ENCODE data around the gene RFX2.

Gene RFX2

GRCh38 chr19:6048348-6048747 is 62.0 kb downstream of the RFX2 start:
- Mint-ChIP-seq H3K36me3 (ENCODE audit: low read depth) (peaks cover 3% of the 10 kb centered on the region), H3K4me1 (peaks cover 5% of the 10 kb centered on the region), H3K4me3 (no peak overlapping the region), H3K27ac (no peak overlapping the region), H3K27me3 (no peaks in the 10 kb centered on the region), H3K9me3 (no peaks in the 10 kb centered on the region)
- no peak for DNase-seq
- no peak for ATAC-seq

DNA sequence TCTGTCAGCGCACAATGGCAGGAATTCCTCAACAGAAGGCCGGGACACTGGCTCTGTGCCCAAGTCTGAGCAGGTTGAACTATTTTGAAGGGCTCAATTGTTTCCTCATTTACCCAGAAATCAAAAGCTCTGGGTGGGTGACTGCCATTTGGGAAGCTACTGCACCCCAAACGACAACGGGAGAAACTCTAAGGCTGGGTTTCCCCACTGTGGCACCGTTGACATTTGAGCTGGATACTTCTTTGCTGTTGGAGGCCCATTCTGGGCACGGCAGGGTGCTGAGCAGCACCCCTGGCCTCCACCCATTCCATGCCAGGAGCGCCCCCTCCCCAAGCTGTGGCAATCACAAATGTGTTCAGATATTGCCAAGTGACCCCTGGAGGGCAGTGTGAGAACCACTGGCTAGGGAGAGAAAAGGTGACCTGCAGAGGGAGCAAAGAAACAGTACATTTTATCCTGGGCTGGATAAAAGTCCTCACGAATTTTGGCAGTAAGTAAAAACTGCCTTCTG is 62.5 kb downstream of the RFX2 start:
- Mint-ChIP-seq H3K9me3 (no peaks in the 10 kb centered on the region), H3K27ac (no peak overlapping the region), H3K4me3 (no peak overlapping the region), H3K4me1 (peaks cover 5% of the 10 kb centered on the region), H3K27me3 (no peaks in the 10 kb centered on the region), H3K36me3 (ENCODE audit: low read depth) (peaks cover 3% of the 10 kb centered on the region)
- DNase-seq, result no peak
- no peak for ATAC-seq

DNA sequence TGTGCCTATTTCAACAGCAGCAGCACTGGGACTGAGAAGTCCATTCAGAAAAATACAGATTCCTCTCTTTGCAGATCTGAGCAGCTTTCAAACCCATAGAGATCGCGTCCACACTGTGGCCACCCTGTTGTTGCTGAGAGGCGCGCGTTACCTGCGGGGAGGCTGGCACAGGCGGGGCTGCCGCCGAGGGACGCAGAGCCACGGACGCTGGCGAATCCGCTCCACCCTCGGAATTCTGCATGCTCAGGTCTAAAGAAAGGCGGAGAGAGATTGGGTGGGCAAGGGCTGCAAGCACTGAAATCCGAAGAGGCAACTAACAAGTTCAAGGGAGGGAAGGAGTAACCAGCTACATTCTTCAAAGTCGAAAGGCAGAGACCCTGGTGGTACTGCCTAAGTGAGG is 63.0 kb downstream of the RFX2 start:
- no peaks in the 10 kb centered on the region for H3K27me3 Mint-ChIP-seq
- H3K36me3 Mint-ChIP-seq (ENCODE audit: low read depth), result peaks cover 3% of the 10 kb centered on the region
- ATAC-seq (no peak), DNase-seq (no peak)
- no peak overlapping the region for H3K4me3 Mint-ChIP-seq
- H3K4me1 Mint-ChIP-seq, result peaks cover 5% of the 10 kb centered on the region
- H3K27ac Mint-ChIP-seq, result no peak overlapping the region
- H3K9me3 Mint-ChIP-seq, result no peaks in the 10 kb centered on the region

DNA sequence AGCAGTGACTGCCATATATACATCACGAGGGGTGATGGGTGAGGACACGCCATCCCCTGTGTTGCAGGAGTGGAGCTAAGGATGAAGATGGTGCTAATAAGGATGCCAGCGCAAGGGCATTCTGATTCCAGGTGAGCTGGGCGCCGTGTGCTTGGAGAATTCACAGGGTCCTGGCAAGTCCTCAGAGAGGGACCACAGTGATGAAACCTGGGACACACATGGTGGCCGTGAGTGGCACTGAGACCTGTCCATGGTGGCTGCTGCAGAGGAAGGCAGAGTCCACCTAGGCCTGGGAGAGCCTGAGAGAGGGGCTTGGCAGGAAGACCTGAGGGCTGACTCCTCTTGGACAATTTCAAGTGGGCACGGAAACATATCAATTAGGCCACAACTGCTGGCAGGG is 65.2 kb downstream of the RFX2 start:
- Mint-ChIP-seq H3K27me3 (no peaks in the 10 kb centered on the region), H3K9me3 (no peaks in the 10 kb centered on the region), H3K27ac (no peak overlapping the region), H3K4me1 (peaks cover 5% of the 10 kb centered on the region), H3K36me3 (ENCODE audit: low read depth) (no peaks in the 10 kb centered on the region), H3K4me3 (no peak overlapping the region)
- ATAC-seq, result no peak
- DNase-seq, result no peak

- H3K9me3 Mint-ChIP-seq, result no peaks in the 10 kb centered on the region
- no peaks in the 10 kb centered on the region for H3K27me3 Mint-ChIP-seq
- H3K4me3 Mint-ChIP-seq, result no peak overlapping the region
- ATAC-seq, result no peak
- H3K36me3 Mint-ChIP-seq (ENCODE audit: low read depth), result no peaks in the 10 kb centered on the region
- no peak for DNase-seq
- peaks cover 10% of the 10 kb centered on the region for H3K4me1 Mint-ChIP-seq
- H3K27ac Mint-ChIP-seq, result no peak overlapping the region
Measured at GRCh38 chr19:6044056-6044805, 66.1 kb downstream of the RFX2 start.

- H3K27ac Mint-ChIP-seq, result no peak overlapping the region
- DNase-seq (no peak), ATAC-seq (no peak)
- H3K27me3 Mint-ChIP-seq, result no peaks in the 10 kb centered on the region
- no peaks in the 10 kb centered on the region for H3K9me3 Mint-ChIP-seq
- no peak overlapping the region for H3K4me3 Mint-ChIP-seq
- peaks cover 16% of the 10 kb centered on the region for H3K4me1 Mint-ChIP-seq
- H3K36me3 Mint-ChIP-seq (ENCODE audit: low read depth), result no peaks in the 10 kb centered on the region
Measured at GRCh38 chr19:6042776-6043726, 67.2 kb downstream of the RFX2 start.

DNA sequence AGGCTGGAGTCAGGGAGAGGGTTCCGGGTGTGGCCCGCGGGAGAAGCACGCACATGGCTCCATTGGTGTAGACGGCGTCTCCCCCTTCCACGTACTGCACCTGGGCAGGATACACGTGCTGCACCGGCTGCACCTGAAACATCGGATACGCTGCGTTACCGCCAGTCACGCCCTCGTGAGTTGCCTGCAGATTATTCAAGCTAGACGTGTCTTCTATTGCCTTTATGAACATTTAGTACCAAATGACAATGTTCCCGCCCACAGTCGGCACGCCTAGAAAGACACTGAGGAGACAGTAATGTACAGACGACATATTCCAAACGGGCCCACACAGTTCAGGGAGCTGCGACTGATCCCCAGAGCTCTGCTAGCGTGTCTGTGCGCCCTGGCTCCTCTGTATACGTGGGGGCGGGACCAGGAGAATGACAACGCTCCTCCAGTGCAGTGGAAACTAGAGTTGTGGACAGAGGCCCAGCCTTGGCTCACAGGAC is 68.3 kb downstream of the RFX2 start:
- no peak overlapping the region for H3K4me3 Mint-ChIP-seq
- no peaks in the 10 kb centered on the region for H3K36me3 Mint-ChIP-seq (ENCODE audit: low read depth)
- no peaks in the 10 kb centered on the region for H3K27me3 Mint-ChIP-seq
- peaks cover 22% of the 10 kb centered on the region for H3K4me1 Mint-ChIP-seq
- H3K9me3 Mint-ChIP-seq, result no peaks in the 10 kb centered on the region
- ATAC-seq (no peak), DNase-seq (no peak)
- H3K27ac Mint-ChIP-seq, result no peak overlapping the region

GRCh38 chr19:6041071-6041470 is 69.2 kb downstream of the RFX2 start:
- no peaks in the 10 kb centered on the region for H3K36me3 Mint-ChIP-seq (ENCODE audit: low read depth)
- DNase-seq (no peak), ATAC-seq (no peak)
- no peaks in the 10 kb centered on the region for H3K9me3 Mint-ChIP-seq
- H3K27me3 Mint-ChIP-seq, result no peaks in the 10 kb centered on the region
- H3K4me1 Mint-ChIP-seq, result peaks cover 22% of the 10 kb centered on the region
- no peak overlapping the region for H3K4me3 Mint-ChIP-seq
- H3K27ac Mint-ChIP-seq, result no peak overlapping the region

DNA sequence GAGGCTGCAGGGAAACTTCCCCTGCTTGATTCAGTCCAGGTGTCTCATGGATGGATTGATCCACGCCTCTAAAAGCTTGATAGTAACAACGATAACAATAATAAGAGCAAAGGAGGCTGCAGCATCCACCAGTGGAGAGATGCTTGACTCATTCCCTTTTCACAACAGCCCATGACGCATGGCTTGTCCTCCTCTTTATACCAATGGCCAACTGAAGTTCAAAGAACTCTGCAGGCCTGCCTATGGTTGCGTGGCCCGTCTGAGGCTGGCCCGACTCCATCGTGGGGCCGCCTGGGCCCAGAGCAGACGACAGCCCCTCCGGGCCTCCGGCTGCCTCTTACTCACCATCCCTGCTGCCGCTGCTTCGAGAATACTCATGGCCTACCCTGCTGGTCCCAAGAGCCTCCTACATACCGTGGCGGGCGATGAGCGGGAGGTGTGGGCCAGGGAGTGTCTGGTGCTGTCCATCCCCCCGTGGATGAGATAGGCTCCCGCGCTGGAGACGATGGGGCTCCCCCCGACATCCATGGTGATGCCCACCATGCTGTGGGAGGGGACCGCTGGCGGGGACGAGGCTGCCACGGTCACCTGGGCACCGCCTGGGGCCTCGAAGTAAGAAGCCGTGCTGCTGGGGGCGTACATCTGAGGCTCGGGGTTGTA is 70.6 kb downstream of the RFX2 start:
- H3K27ac Mint-ChIP-seq, result peak overlapping the region; percentile 78
- peak; percentile 27 for ATAC-seq

DNA sequence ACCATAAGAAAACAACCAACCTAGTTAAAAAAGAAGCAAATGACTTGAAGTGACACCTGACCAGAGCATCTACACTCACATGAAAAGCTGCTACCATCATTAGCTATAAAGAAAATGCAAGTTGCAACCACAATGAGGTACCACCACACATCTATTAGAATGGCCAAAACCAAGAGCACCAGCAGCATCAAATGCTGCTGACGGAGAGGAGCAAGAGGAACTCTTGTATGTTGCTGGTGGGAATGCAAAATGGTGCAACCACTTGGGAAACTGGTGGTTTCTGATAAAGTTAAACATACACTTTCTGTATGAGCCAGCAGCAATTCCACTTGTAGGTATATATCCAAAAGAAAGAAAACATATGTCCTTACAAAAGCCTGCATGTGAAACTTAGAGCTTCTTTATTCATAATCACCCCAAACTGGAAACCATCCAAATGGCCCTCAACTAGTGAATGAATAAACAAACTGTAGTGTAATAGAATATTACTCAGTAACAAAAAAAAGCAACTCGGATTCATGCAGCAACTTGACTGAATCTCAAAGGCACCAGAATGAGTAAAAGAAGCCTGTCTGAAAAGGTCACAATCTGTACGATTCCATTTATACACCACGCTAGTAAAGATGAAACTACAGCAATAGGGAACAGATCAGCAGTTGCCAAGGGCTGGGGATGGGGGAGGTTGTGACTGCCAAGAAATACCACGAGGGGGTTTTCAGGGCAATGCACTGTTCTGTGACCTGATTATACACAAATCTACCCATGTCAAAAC is 71.5 kb downstream of the RFX2 start:
- ATAC-seq, result peak; percentile 93

More for the DNA sequence above, 70.6 kb downstream of the RFX2 start:
- H3K27me3 Mint-ChIP-seq, result no peaks in the 10 kb centered on the region
- H3K4me1 Mint-ChIP-seq, result peaks cover 22% of the 10 kb centered on the region
- DNase-seq, result no peak
- no peak overlapping the region for H3K4me3 Mint-ChIP-seq
- H3K9me3 Mint-ChIP-seq, result no peaks in the 10 kb centered on the region
- H3K36me3 Mint-ChIP-seq (ENCODE audit: low read depth), result no peaks in the 10 kb centered on the region

GRCh38 chr19:6035026-6035425 is 75.3 kb downstream of the RFX2 start:
- no peaks in the 10 kb centered on the region for H3K9me3 Mint-ChIP-seq
- no peaks in the 10 kb centered on the region for H3K36me3 Mint-ChIP-seq (ENCODE audit: low read depth)
- H3K4me3 Mint-ChIP-seq, result no peak overlapping the region
- peaks cover 24% of the 10 kb centered on the region for H3K4me1 Mint-ChIP-seq
- DNase-seq, result no peak
- ATAC-seq, result no peak
- H3K27ac Mint-ChIP-seq, result no peak overlapping the region
- no peaks in the 10 kb centered on the region for H3K27me3 Mint-ChIP-seq

More for the DNA sequence above, 71.5 kb downstream of the RFX2 start:
- Mint-ChIP-seq H3K4me1 (peaks cover 22% of the 10 kb centered on the region), H3K27ac (peak overlapping the region; percentile 78), H3K9me3 (no peaks in the 10 kb centered on the region), H3K4me3 (peak overlapping the region; percentile 32), H3K36me3 (ENCODE audit: low read depth) (no peaks in the 10 kb centered on the region), H3K27me3 (no peaks in the 10 kb centered on the region)
- peak; percentile 50 for DNase-seq

GRCh38 chr19:6034512-6034911 is 75.8 kb downstream of the RFX2 start:
- Mint-ChIP-seq H3K27ac (no peak overlapping the region), H3K36me3 (ENCODE audit: low read depth) (no peaks in the 10 kb centered on the region), H3K9me3 (no peaks in the 10 kb centered on the region), H3K27me3 (no peaks in the 10 kb centered on the region), H3K4me1 (peaks cover 27% of the 10 kb centered on the region), H3K4me3 (no peak overlapping the region)
- ATAC-seq (no peak), DNase-seq (no peak)

DNA sequence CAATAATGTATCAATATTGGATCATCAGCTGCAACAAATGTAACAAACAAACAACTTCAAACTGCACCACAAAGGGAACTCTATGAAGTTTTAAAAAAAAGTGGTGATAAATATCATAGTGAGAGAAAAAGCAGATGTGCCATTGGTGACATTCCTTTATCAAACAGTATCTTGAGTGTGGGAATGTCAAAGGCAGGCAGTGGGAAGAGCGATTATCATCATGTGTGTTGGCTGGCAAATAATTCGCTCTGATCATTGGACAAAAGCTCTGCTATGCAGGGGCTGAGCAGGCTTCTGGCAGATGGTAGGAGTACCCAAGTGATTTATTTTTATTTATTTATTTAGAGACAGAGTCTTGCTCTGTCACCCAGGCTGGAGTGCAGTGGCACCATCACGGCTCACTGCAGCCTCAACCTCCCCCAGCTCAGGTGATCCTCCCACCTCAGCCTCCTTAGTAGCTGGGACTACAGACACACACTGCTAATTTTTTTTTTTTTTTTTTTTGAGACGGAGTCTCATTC is 76.5 kb downstream of the RFX2 start:
- Mint-ChIP-seq H3K27ac (no peak overlapping the region), H3K27me3 (no peaks in the 10 kb centered on the region), H3K9me3 (no peaks in the 10 kb centered on the region), H3K36me3 (ENCODE audit: low read depth) (no peaks in the 10 kb centered on the region), H3K4me3 (no peak overlapping the region), H3K4me1 (peaks cover 21% of the 10 kb centered on the region)
- DNase-seq, result no peak
- no peak for ATAC-seq
